CD14-positive monocyte (primary cell): Measurements from ENCODE around the gene PARD6G. TPM values are rescaled to one million over a fixed set of nuclear protein-coding genes. Genes with fewer than 3 reads are reported as not detected.

Experiments
- DNase-seq, 3 donors: peaks; one replicate each; pipeline ENCODE4 v3.0.0-alpha.2; 2011 to 2022
- H2AFZ ChIP-seq: 2 replicates; pipeline ENCODE4 v1.6.0; 2012; ENCODE audit warnings: mild to moderate bottlenecking, low read depth, low read length, inconsistent platforms; ENCODE audit not compliant: insufficient read depth, poor library complexity, severe bottlenecking
- H3K27ac ChIP-seq, 2 donors: 1 replicate in 1 of 2; 2 replicates in 1 of 2; pipeline ENCODE4 v1.5.1; 2012 to 2013; ENCODE audit warnings: low read length in 2 of 2, control low read depth in 1 of 2, inconsistent platforms in 1 of 2, low read depth in 1 of 2, mild to moderate bottlenecking in 1 of 2
- H3K27me3 ChIP-seq, 2 donors: one replicate each; pipeline versions ENCODE4 v1.6.0 to v1.6.1; 2011 to 2013; ENCODE audit warnings: low read length in 2 of 2; ENCODE audit not compliant: control insufficient read depth in 2 of 2, insufficient read depth in 2 of 2
- H3K36me3 ChIP-seq, 2 donors: replicated peaks in 1 of 2; 1 replicate in 1 of 2; 2 replicates in 1 of 2; pipeline versions ENCODE4 v1.5.1 to v1.6.1; 2012 to 2013; ENCODE audit warnings: low read length in 2 of 2, control low read depth in 1 of 2, inconsistent platforms in 1 of 2, mild to moderate bottlenecking in 1 of 2; ENCODE audit not compliant: insufficient read depth in 2 of 2, control insufficient read depth in 1 of 2
- H3K4me1 ChIP-seq, 2 donors: 1 replicate in 1 of 2; 2 replicates in 1 of 2; pipeline versions ENCODE4 v1.5.1 to v1.6.1; 2012 to 2013; ENCODE audit warnings: low read length in 2 of 2, control low read depth in 1 of 2, inconsistent platforms in 1 of 2, mild to moderate bottlenecking in 1 of 2, moderate library complexity in 1 of 2; ENCODE audit not compliant: insufficient read depth in 2 of 2, control insufficient read depth in 1 of 2
- H3K4me2 ChIP-seq: replicated peaks from 2 replicates; pipeline ENCODE3; 2012; ENCODE audit warnings: low read length, moderate library complexity, mild to moderate bottlenecking; ENCODE audit not compliant: poor library complexity, severe bottlenecking; ENCODE audit errors: extremely low read depth
- H3K4me3 ChIP-seq, 3 experiments: fragments of 200-600 bp in 1 of 3; sonication (generic) in 1 of 3; replicated peaks in 1 of 3; 1 replicate in 2 of 3; 2 replicates in 1 of 3; pipeline ENCODE4 v1.5.1; 2011 to 2013; ENCODE audit warnings: low read length in 3 of 3, mild to moderate bottlenecking in 3 of 3, control low read depth in 2 of 3, low read depth in 2 of 3, inconsistent platforms in 1 of 3, moderate library complexity in 1 of 3
- H3K79me2 ChIP-seq: 2 replicates; pipeline ENCODE4 v1.6.0; 2012; ENCODE audit warnings: mild to moderate bottlenecking, control low read depth, inconsistent platforms, low read length, moderate library complexity; ENCODE audit not compliant: insufficient read depth
- H3K9ac ChIP-seq: 2 replicates; pipeline ENCODE4 v1.6.0; 2017; ENCODE audit warnings: low read length, mild to moderate bottlenecking; ENCODE audit not compliant: insufficient read depth, poor library complexity, severe bottlenecking
- H3K9me3 ChIP-seq, 2 donors: replicated peaks in 1 of 2; 1 replicate in 1 of 2; 2 replicates in 1 of 2; pipeline versions ENCODE4 v1.5.1 to v1.6.1; 2012 to 2013; ENCODE audit warnings: low read length in 2 of 2, control low read depth in 1 of 2; ENCODE audit not compliant: control insufficient read depth in 1 of 2, insufficient read depth in 1 of 2
- H4K20me1 ChIP-seq: 2 replicates; pipeline ENCODE4 v1.6.0; 2012; ENCODE audit warnings: mild to moderate bottlenecking, low read length, control low read depth, moderate library complexity; ENCODE audit not compliant: insufficient read depth
- H3K27ac Mint-ChIP-seq, 7 donors: one replicate each; pipeline ENCODE4 v1.8.0; 2020; ENCODE audit warnings: mild to moderate bottlenecking in 7 of 7, mixed read lengths in 7 of 7, moderate library complexity in 6 of 7, inconsistent platforms in 2 of 7
- H3K27me3 Mint-ChIP-seq, 3 donors: one replicate each; pipeline ENCODE4 v1.8.0; 2021 to 2022; ENCODE audit warnings: low read depth in 3 of 3, mild to moderate bottlenecking in 3 of 3, mixed read lengths in 3 of 3, moderate library complexity in 3 of 3, inconsistent platforms in 1 of 3
- H3K36me3 Mint-ChIP-seq, 2 donors: one replicate each; pipeline ENCODE4 v1.8.0; 2020; ENCODE audit warnings: mixed read lengths in 2 of 2, inconsistent platforms in 1 of 2, mild to moderate bottlenecking in 1 of 2
- H3K4me1 Mint-ChIP-seq: one replicate; pipeline ENCODE4 v1.8.0; 2020; ENCODE audit warnings: mild to moderate bottlenecking, mixed read lengths
- H3K4me3 Mint-ChIP-seq, 2 donors: one replicate each; pipeline ENCODE4 v1.8.0; 2020; ENCODE audit warnings: mild to moderate bottlenecking in 2 of 2, mixed read lengths in 2 of 2, moderate library complexity in 1 of 2
- H3K9me3 Mint-ChIP-seq, 7 donors: one replicate each; pipeline ENCODE4 v1.8.0; 2020 to 2022; ENCODE audit warnings: mixed read lengths in 7 of 7, mild to moderate bottlenecking in 6 of 7, moderate library complexity in 6 of 7, inconsistent platforms in 2 of 7
- CTCF ChIP-seq: fragments of 200-600 bp; IDR thresholded peaks from one replicate; pipeline ENCODE4 v1.8.0; 2022; ENCODE audit warnings: antibody characterized with exemption, mild to moderate bottlenecking
- WGBS: methylation state at CpG from one replicate; pipeline ENCODE4 v1.1.5; 2013; ENCODE audit warnings: missing lambda C conversion rate; ENCODE audit not compliant: insufficient coverage; 5-methylcytosine and 5-hydroxymethylcytosine counted together
- intact Hi-C, 2 donors: fragments of 100-400 bp; cut with micrococcal nuclease; formaldehyde crosslinking; loops; one replicate each; pipeline versions ENCODE4 v1.15.0 to v1.15.1; 2023
- polyA plus RNA-seq, 3 donors: library from polyadenylated mRNA; depleted of rRNA in 1 of 3; unstranded in 2 of 3; stranded (reverse) in 1 of 3; fragments of 300-500 nt in 2 of 3; fragments of >200 nt in 1 of 3; fragmentation: Illumina TruSeq in 2 of 3; gene quantifications; 1 replicate in 2 of 3; 2 replicates in 1 of 3; pipeline ENCODE4 v1.2.3, GENCODE V29; 2012 to 2021

The PARD6G gene
- polyA plus RNA-seq, 3 donors: not detected

GRCh38 chr18:80167931-80168330 is 79.4 kb downstream of the PARD6G start:
- H3K4me3 Mint-ChIP-seq: no peak overlapping the region
- H3K4me1 Mint-ChIP-seq: peaks cover 7% of the 10 kb centered on the region
- no peak for TF ChIP-seq CTCF
- no peak overlapping the region for H3K4me3 ChIP-seq
- H3K4me2 ChIP-seq: no peak overlapping the region
- H3K36me3 ChIP-seq: no peaks in the 10 kb centered on the region
- H3K36me3 Mint-ChIP-seq: peaks cover 0 to 5% of the 10 kb centered on the region in 2 donors
- H3K27ac Mint-ChIP-seq: no peak overlapping the region
- no peak overlapping the region for H3K27ac ChIP-seq
- H3K4me1 ChIP-seq: no peaks in the 10 kb centered on the region
- H3K9ac ChIP-seq: no peak overlapping the region
- peaks cover 23 to 31% (median 25%) of the 10 kb centered on the region in 7 donors for H3K9me3 Mint-ChIP-seq
- peaks cover 0 to 7% of the 10 kb centered on the region in 2 donors for H3K27me3 ChIP-seq
- H3K9me3 ChIP-seq: peaks cover 23 to 25% of the 10 kb centered on the region in 2 donors
- intact Hi-C loops: no loop called here
- H2AFZ ChIP-seq: no peak overlapping the region
- no peak for DNase-seq
- H3K27me3 Mint-ChIP-seq: peaks cover 13 to 24% (median 14%) of the 10 kb centered on the region in 3 donors
- no peaks in the 10 kb centered on the region for H3K79me2 ChIP-seq
- WGBS: 57% methylated on average over 9 of the region's 13 CpGs
- no peaks in the 10 kb centered on the region for H4K20me1 ChIP-seq

- no peak for TF ChIP-seq CTCF
- Histone ChIP-seq H3K9me3 (peaks cover 24 to 25% of the 10 kb centered on the region in 2 donors), H3K27ac (no peak overlapping the region), H3K36me3 (no peaks in the 10 kb centered on the region), H3K27me3 (peaks cover 0 to 5% of the 10 kb centered on the region in 2 donors), H3K9ac (no peak overlapping the region), H3K4me2 (no peak overlapping the region), H3K4me3 (no peak overlapping the region), H3K79me2 (no peaks in the 10 kb centered on the region), H4K20me1 (no peaks in the 10 kb centered on the region), H2AFZ (no peak overlapping the region), H3K4me1 (no peaks in the 10 kb centered on the region)
- intact Hi-C loops: no loop called here
- Mint-ChIP-seq H3K4me1 (peaks cover 7% of the 10 kb centered on the region), H3K4me3 (no peak overlapping the region), H3K36me3 (peaks cover 0 to 11% of the 10 kb centered on the region in 2 donors), H3K9me3 (peaks cover 23 to 35% (median 29%) of the 10 kb centered on the region in 7 donors), H3K27ac (no peak overlapping the region), H3K27me3 (peaks cover 12 to 23% (median 17%) of the 10 kb centered on the region in 3 donors)
- no peak for DNase-seq
- WGBS: 91% methylated on average over 6 of the region's 9 CpGs
These were observed 80.0 kb downstream of the PARD6G start for GRCh38 chr18:80167331-80167730.
